ENCODE measurements around the gene ABI1.

DNA sequence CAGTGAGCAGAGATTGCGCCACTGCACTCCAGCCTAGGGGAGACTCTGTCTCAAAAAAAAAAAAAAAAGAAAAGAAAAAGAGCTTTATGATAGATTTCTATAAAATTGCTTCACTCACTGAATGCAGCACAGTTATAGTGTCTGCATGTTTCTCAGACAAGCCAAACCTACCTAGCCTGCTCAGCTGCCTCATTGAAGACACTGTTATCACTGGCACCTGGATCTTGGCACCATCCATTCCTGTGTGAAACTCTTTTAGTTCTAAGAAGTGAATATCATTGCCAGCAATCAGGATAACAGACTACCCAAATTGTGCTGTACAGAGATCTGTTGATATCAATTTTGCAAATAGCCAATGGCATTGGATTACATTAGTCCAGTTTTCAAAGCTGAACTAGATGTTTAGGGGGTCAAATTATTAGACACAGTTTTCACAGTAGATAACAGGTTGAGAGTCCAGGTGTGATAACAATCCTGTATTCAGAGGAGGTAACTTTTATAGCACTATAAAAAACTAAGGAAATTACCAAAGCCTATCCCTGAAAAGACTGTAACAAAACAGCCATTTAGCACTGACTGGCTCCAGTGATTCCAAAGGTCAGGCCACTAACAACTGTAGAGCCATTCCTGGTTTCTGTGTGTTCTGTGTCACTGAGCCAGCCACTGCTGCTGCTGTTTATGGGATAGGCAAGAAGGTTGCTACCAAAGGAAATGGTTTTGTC, 146.2 kb downstream of the ABI1 start:
- TF ChIP-seq POLR2A (IDR thresholded peaks at IDR 0.05) = no peak
- TF ChIP-seq, protein P1, sequence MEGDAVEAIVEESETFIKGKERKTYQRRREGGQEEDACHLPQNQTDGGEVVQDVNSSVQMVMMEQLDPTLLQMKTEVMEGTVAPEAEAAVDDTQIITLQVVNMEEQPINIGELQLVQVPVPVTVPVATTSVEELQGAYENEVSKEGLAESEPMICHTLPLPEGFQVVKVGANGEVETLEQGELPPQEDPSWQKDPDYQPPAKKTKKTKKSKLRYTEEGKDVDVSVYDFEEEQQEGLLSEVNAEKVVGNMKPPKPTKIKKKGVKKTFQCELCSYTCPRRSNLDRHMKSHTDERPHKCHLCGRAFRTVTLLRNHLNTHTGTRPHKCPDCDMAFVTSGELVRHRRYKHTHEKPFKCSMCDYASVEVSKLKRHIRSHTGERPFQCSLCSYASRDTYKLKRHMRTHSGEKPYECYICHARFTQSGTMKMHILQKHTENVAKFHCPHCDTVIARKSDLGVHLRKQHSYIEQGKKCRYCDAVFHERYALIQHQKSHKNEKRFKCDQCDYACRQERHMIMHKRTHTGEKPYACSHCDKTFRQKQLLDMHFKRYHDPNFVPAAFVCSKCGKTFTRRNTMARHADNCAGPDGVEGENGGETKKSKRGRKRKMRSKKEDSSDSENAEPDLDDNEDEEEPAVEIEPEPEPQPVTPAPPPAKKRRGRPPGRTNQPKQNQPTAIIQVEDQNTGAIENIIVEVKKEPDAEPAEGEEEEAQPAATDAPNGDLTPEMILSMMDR (IDR thresholded peaks at IDR 0.05) = no peak
- no peak for TF ChIP-seq POLR2AphosphoS5 (IDR thresholded peaks at IDR 0.05)
